Sigmoid colon (tissue), 7 donors: ENCODE data around the gene SOX6. TPM values are rescaled to one million over a fixed set of nuclear protein-coding genes. Genes with fewer than 3 reads are reported as not detected.
"Not testable (repeated sequence)": the region's sequence is repeated elsewhere in the genome, so short reads cannot be mapped to it uniquely, and the experiment has no call there.

Experiments
- DNase-seq: peaks from one replicate; pipeline ENCODE4 v3.0.0-alpha.2; 2019
- H3K27ac ChIP-seq, 4 donors: fragments of 200-600 bp; sonication (generic); one replicate each; pipeline ENCODE4 v1.5.1; 2016 to 2019; ENCODE audit warnings: mild to moderate bottlenecking in 1 of 4
- H3K27me3 ChIP-seq, 3 donors: fragments of 200-600 bp; sonication (generic); one replicate each; pipeline ENCODE4 v1.5.1; 2019; ENCODE audit warnings: mild to moderate bottlenecking in 1 of 3
- H3K36me3 ChIP-seq, 4 donors: fragments of 200-600 bp; sonication (generic); one replicate each; pipeline ENCODE4 v1.5.1; 2016 to 2019
- H3K4me1 ChIP-seq, 4 donors: fragments of 200-600 bp; sonication (generic); one replicate each; pipeline ENCODE4 v1.5.1; 2017 to 2019
- H3K4me3 ChIP-seq, 4 donors: fragments of 200-600 bp; sonication (generic); one replicate each; pipeline ENCODE4 v1.5.1; 2017 to 2019; ENCODE audit warnings: mild to moderate bottlenecking in 2 of 4, moderate library complexity in 1 of 4
- H3K9me3 ChIP-seq, 4 donors: fragments of 200-600 bp in 3 of 4; sonication (generic) in 3 of 4; one replicate each; pipeline versions ENCODE4 v1.5.1 to v1.6.1; 2013 to 2019
- EP300 ChIP-seq, 4 donors: sonication (generic); formaldehyde crosslinking; IDR thresholded peaks; one replicate each; pipeline ENCODE4 v1.6.1; 2017; ENCODE audit warnings: antibody characterized with exemption in 4 of 4
- POLR2A ChIP-seq, 2 donors: fragments of 450-650 bp; IDR thresholded peaks; one replicate each; pipeline ENCODE4 v1.6.1; 2016; ENCODE audit warnings: antibody characterized with exemption in 2 of 2, mild to moderate bottlenecking in 2 of 2, moderate library complexity in 2 of 2
- POLR2AphosphoS5 ChIP-seq, 4 donors: sonication (generic); formaldehyde crosslinking; IDR thresholded peaks; one replicate each; pipeline ENCODE4 v1.6.1; 2017; ENCODE audit warnings: antibody characterized with exemption in 4 of 4
- WGBS, 2 donors: extraction: QIAGEN DNeasy Blood & Tissue Kit; methylation state at CpG; one replicate each; pipeline ENCODE4 v1.1.7; 2013; 5-methylcytosine and 5-hydroxymethylcytosine counted together
- intact Hi-C: fragments of 100-400 bp; cut with DNase I; formaldehyde crosslinking; loops from one replicate; pipeline ENCODE4 v1.15.1; 2023
- polyA plus RNA-seq, 3 donors: library from polyadenylated mRNA; stranded (reverse); fragments of 200-250 nt; gene quantifications; one replicate each; pipeline ENCODE4 v1.2.3, GENCODE V29; 2013
- total RNA-seq, 4 donors: library from RNA; depleted of rRNA; stranded (reverse); fragments of >200 nt; gene quantifications; one replicate each; pipeline ENCODE4 v1.1.0, GENCODE V29; 2016
- TF ChIP-seq, protein P1 (sequence below), 4 experiments: fragments of 450-650 bp in 3 of 4; fragments of 200-600 bp in 1 of 4; IDR thresholded peaks; one replicate each; pipeline ENCODE4 v1.5.1; 2016 to 2019; ENCODE audit warnings: antibody characterized with exemption in 4 of 4, mild to moderate bottlenecking in 3 of 4, moderate library complexity in 2 of 4
- donor health status: healthy with polysubstance abuse.
- donor health status: Bipolar disorder and iron deficiency.
- donor health status: healthy.

The SOX6 gene
- total and polyA plus RNA-seq, 7 donors = 0.46 to 6.1 (median 1.7) TPM

GRCh38 chr11:16034074-16034473, 322.3 kb downstream of the SOX6 start:
- H3K27ac ChIP-seq = no peak overlapping the region
- intact Hi-C loops = no loop called here
- 93 to 97% methylated on average over 1 of the region's 1 CpG for WGBS, 2 donors
- no peaks in the 10 kb centered on the region for H3K4me1 ChIP-seq
- H3K9me3 ChIP-seq = no peaks in the 10 kb centered on the region
- H3K27me3 ChIP-seq = no peaks in the 10 kb centered on the region
- no peaks in the 10 kb centered on the region for H3K36me3 ChIP-seq
- no peak overlapping the region for H3K4me3 ChIP-seq
- no peak for DNase-seq
- TF ChIP-seq POLR2AphosphoS5 (IDR thresholded peaks at IDR 0.05) (no peak), EP300 (IDR thresholded peaks at IDR 0.05) (no peak), POLR2A (IDR thresholded peaks at IDR 0.05) (no peak)
- TF ChIP-seq, protein P1, sequence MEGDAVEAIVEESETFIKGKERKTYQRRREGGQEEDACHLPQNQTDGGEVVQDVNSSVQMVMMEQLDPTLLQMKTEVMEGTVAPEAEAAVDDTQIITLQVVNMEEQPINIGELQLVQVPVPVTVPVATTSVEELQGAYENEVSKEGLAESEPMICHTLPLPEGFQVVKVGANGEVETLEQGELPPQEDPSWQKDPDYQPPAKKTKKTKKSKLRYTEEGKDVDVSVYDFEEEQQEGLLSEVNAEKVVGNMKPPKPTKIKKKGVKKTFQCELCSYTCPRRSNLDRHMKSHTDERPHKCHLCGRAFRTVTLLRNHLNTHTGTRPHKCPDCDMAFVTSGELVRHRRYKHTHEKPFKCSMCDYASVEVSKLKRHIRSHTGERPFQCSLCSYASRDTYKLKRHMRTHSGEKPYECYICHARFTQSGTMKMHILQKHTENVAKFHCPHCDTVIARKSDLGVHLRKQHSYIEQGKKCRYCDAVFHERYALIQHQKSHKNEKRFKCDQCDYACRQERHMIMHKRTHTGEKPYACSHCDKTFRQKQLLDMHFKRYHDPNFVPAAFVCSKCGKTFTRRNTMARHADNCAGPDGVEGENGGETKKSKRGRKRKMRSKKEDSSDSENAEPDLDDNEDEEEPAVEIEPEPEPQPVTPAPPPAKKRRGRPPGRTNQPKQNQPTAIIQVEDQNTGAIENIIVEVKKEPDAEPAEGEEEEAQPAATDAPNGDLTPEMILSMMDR (IDR thresholded peaks at IDR 0.05) = no peak

- DNase-seq = no peak
- no peaks in the 10 kb centered on the region for H3K36me3 ChIP-seq
- WGBS, 2 donors = 77 to 97% methylated on average over 3 of the region's 3 CpGs
- no peak for TF ChIP-seq POLR2AphosphoS5 (IDR thresholded peaks at IDR 0.05)
- no peak for TF ChIP-seq EP300 (IDR thresholded peaks at IDR 0.05)
- intact Hi-C loops = no loop called here
- H3K27me3 ChIP-seq = no peaks in the 10 kb centered on the region
- H3K4me3 ChIP-seq = no peak overlapping the region
- H3K9me3 ChIP-seq = no peaks in the 10 kb centered on the region
- no peaks in the 10 kb centered on the region for H3K4me1 ChIP-seq
- H3K27ac ChIP-seq = no peak overlapping the region
Observed at GRCh38 chr11:16032974-16033373, 323.4 kb downstream of the SOX6 start.

GRCh38 chr11:16031210-16031609, 325.1 kb downstream of the SOX6 start:
- WGBS, 2 donors = 97% methylated on average over 1 of the region's 1 CpG
- Histone ChIP-seq H3K36me3 (no peaks in the 10 kb centered on the region), H3K4me3 (no peak overlapping the region), H3K27me3 (peaks cover 0 to 2% (median 0%) of the 10 kb centered on the region in 3 donors), H3K27ac (no peak overlapping the region), H3K9me3 (no peaks in the 10 kb centered on the region), H3K4me1 (no peaks in the 10 kb centered on the region)
- DNase-seq = no peak
- intact Hi-C loops = no loop called here
- no peak for TF ChIP-seq POLR2A (IDR thresholded peaks at IDR 0.05)
- no peak for TF ChIP-seq POLR2AphosphoS5 (IDR thresholded peaks at IDR 0.05)
- no peak for TF ChIP-seq EP300 (IDR thresholded peaks at IDR 0.05)
- TF ChIP-seq, protein P1 (IDR thresholded peaks at IDR 0.05) = no peak

DNA sequence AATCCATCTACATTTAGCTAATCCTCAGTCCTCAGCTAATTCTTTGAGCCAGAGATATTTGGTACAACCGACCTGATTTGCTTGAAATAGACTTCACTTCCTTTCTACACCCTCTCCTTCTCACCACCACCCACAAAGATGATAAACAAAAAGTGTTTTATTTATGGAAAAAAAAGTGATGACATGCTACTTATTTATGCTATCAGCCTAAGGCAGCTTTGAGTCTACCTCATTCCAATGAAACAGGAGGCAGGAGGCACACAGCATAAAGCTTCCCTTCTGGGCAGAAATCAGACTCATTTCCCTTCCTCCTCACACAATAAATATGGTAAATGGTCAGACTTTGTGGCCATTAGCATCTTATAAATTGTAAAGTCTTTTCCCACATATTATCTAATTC, 325.7 kb downstream of the SOX6 start:
- Histone ChIP-seq H3K36me3 (no peaks in the 10 kb centered on the region), H3K4me1 (no peaks in the 10 kb centered on the region), H3K27ac (no peak overlapping the region), H3K4me3 (no peak overlapping the region), H3K27me3 (peaks cover 0 to 3% (median 0%) of the 10 kb centered on the region in 3 donors), H3K9me3 (no peaks in the 10 kb centered on the region)
- intact Hi-C loops = no loop called here
- TF ChIP-seq, protein P1 (IDR thresholded peaks at IDR 0.05) = no peak
- TF ChIP-seq POLR2AphosphoS5 (IDR thresholded peaks at IDR 0.05) (no peak), POLR2A (IDR thresholded peaks at IDR 0.05) (no peak), EP300 (IDR thresholded peaks at IDR 0.05) (no peak)
- no peak for DNase-seq
- 42 to 49% methylated on average over 1 of the region's 1 CpG for WGBS, 2 donors

DNA sequence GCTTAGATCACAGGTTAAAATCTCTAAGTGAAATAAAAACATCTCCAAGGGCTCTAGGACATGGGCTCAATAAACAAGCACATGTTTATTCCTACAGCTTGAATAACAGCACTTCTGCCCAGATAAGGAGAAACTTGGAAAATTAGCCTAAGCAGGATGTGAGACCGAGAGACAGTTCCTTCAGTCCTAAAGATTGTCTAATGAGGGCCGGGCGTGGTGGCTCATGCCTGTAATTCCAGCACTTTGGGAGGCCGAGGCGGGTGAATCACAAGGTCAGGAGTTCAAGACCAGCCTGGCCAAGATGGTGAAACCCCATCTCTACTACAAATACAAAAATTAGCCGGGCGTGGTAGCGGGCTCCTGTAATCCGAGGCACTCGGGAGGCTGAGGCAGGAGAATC, 327.2 kb downstream of the SOX6 start:
- H3K9me3 ChIP-seq, intact Hi-C loops, H3K4me3 ChIP-seq, H3K27me3 ChIP-seq, H3K4me1 ChIP-seq, H3K27ac ChIP-seq, DNase-seq, H3K36me3 ChIP-seq: not testable (repeated sequence)
- WGBS, 2 donors = 87 to 92% methylated on average over 10 of the region's 10 CpGs

- Histone ChIP-seq H3K27ac (no peak overlapping the region), H3K4me1 (no peaks in the 10 kb centered on the region), H3K36me3 (no peaks in the 10 kb centered on the region), H3K4me3 (no peak overlapping the region), H3K27me3 (peaks cover 0 to 3% (median 0%) of the 10 kb centered on the region in 3 donors), H3K9me3 (no peaks in the 10 kb centered on the region)
- DNase-seq = no peak
- TF ChIP-seq POLR2A (IDR thresholded peaks at IDR 0.05) (no peak), POLR2AphosphoS5 (IDR thresholded peaks at IDR 0.05) (no peak), EP300 (IDR thresholded peaks at IDR 0.05) (no peak)
- TF ChIP-seq, protein P1 (IDR thresholded peaks at IDR 0.05) = no peak
- intact Hi-C loops = no loop called here
- 92% methylated on average over 6 of the region's 6 CpGs for WGBS, 2 donors
Observed at GRCh38 chr11:16028419-16028818, 327.9 kb downstream of the SOX6 start.
